Measurements from ENCODE around the gene RANGAP1.

Gene RANGAP1, protein sequence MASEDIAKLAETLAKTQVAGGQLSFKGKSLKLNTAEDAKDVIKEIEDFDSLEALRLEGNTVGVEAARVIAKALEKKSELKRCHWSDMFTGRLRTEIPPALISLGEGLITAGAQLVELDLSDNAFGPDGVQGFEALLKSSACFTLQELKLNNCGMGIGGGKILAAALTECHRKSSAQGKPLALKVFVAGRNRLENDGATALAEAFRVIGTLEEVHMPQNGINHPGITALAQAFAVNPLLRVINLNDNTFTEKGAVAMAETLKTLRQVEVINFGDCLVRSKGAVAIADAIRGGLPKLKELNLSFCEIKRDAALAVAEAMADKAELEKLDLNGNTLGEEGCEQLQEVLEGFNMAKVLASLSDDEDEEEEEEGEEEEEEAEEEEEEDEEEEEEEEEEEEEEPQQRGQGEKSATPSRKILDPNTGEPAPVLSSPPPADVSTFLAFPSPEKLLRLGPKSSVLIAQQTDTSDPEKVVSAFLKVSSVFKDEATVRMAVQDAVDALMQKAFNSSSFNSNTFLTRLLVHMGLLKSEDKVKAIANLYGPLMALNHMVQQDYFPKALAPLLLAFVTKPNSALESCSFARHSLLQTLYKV

DNA sequence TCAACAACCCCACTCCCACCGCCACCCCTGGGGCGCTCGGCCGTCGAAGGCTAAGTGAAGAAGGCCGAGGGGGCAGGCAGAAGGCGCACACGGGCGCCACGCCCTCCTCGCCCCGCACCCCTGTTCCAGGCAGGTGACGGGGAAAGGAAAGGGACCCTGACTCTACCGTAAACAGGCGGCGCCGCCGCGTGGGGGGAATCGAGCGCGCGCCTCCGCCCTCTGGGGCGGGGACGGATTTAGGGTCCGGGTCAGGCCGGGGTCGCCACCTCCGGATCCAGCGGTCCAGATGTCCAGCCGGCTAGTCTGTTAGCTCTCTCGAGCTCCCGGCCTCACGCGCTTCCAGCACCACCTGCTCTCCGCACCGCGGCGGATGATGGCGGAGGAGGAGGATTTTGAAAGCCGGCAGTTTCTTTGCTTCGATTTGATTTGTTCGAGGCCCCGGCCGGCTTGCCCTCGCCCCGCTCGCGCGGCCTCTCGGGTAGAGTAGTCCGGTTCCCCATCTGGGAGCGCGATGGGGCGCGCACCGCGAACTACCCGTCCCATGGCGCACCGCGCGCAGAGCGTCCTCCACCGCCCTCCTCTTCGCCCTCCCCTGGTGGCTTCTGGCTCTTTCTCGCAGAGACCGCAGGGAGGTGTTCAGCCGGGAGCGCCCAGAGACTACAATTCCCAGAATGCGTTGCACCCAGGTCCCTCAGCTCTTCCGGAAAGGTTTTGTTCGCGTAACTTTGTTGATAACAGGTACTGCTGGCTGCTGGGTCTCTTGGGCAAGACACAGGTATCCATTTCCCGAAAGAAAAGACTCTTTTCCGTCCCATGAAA is at the start of gene RANGAP1:
Gene RANGAP1, minus strand, starts transcription at position 368 of the 819 bp plus-strand sequence. CDS start 5,143 bp downstream, outside the sequence.
- DNase-seq (ENCODE audit: low spot score), result peak; percentile 98

DNA sequence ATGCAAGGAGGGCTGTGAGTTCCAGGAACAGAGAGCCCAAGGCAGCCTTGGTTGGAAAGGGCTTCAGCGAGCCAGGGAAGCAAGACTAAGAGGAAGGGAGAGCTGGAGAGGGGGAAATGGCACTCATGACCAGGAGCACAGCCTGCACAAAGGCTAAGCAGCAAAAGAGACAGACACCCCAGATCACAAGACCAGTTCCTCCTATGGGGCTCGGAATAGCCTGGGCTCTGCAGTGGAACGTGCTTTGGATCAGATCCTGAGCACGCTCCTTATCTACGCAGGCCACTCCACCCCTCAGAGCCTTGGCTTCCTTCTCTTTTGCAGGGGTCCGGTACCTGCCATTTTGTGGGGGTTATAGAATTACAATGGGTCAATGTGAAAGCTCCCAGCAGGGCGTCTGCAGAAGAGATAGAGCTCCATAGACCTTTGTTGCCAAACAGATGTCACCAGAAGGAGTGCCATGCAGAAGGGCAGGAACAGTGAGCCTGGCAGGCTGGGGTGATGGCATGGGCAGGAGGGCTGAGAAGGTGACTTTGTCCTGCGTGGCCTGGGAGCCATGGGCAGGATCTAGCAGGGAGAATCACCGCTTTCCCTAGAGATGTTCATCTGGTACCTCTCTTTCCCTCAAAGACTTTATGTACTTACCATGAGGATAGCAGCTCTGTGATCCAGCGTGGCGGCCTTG is 49.1 kb upstream of the RANGAP1 start:
- no peak for DNase-seq (ENCODE audit: low spot score)

DNA sequence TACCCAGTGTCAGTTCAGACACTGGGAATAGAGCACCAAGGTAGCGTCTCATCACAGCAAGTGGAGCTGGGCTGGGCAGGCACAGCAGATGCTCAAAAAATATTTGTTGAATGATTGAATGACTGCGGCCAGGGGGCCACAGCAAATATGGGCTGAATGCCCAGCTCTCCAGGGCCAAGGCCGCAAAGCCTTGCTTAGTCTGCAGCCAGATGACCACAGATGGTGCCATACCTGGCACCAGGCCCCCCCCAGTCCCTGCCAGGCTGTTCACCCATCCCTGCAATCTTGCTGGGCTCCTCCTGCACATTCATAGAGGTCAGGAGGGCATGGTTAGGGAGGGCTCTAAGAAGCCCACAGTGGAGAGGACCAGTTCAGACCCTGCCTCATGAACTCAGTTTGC is 48.2 kb upstream of the RANGAP1 start:
- DNase-seq (ENCODE audit: low spot score), result no peak

DNA sequence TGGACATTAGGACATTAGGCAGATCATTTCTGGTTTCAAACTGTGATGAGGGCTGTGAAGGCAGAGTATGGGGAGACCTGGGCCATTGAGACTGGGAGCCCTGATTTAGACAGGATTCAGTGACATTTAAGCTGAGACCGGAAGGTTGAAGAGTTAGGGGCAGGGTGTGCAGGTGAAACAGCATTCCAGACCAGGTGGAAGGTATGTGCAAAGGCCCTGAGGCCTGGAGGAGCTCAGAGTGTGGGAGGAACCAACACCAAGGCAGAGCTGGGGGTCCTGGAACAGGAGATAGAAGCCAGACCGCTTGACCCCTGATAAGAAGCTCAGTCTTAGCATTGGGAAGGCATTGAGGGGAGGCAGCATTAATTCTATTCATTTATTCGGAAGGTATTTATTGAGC is 47.8 kb upstream of the RANGAP1 start:
- DNase-seq (ENCODE audit: low spot score), result no peak

DNA sequence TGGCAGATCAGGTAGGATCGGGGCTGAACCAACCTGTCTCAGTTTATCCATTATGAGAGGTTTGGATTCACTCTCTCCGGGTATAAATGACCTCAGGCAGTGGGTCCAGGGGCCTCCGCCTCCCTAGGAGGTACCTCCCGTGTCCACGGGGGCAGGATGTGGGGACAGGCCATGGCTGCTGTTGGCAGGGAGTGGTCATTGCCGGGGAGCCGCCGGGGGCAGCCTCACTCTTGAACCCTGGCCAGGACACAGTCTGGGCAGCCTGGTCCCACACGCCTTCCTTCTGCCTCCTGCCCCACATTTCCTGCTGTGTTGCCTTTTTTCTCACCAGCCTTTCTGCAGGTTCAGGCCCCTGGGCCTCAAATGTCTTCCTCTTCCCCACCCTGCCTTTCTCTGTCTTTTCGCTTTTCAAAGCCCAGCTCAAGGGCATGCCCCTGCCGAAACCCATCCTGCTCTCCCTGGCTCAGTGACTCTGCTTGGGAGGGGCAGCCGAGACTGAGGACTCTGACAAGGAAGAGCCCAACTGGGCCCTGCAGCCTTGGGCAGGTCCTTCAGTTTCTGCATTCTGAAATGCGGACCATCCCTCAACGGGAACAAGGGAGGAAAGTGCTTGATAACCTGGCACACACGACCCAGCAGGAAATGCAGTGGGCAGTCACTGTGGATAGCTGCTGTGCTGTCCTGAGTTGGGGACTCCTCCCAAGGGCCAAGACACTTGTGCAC is 46.4 kb upstream of the RANGAP1 start:
- no peak for DNase-seq (ENCODE audit: low spot score)

DNA sequence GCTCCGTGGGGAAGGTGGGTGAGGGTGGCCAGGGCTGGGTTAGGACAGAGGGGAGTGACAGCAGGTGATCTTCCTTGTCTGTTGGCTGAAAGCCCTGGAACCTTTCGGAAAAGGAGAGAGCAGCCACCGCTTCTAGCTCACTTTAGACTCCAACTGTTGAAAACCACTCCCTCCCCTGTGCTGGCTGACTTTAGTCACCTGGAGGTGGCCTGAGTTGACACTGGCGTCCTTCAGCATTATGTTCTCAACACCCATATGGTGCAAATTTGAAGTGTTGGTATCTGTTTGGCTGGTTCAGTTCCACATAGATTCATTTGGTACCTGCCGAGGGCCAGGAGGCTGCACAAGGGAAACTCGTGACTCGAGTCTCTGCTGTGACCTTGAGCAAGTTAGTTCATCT is 44.2 kb upstream of the RANGAP1 start:
- DNase-seq (ENCODE audit: low spot score), result no peak

DNA sequence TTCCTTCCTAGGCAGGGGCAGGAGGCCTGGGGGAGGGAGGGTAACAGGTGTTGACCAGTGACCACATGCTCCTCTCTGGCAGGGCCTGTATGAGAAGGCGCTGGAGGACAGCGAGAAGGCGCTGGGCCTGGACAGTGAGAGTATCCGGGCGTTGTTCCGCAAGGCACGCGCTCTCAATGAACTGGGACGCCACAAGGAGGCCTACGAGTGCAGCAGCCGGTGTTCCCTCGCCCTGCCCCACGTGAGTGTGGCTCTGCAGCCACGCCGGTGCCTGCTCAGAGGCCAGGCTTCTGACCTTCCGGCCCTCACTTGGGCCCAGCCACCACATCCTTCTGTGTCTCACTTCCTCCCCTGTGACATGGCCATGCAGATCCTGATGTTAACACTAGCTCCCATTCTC is 41.1 kb upstream of the RANGAP1 start:
- DNase-seq (ENCODE audit: low spot score), result no peak

DNA sequence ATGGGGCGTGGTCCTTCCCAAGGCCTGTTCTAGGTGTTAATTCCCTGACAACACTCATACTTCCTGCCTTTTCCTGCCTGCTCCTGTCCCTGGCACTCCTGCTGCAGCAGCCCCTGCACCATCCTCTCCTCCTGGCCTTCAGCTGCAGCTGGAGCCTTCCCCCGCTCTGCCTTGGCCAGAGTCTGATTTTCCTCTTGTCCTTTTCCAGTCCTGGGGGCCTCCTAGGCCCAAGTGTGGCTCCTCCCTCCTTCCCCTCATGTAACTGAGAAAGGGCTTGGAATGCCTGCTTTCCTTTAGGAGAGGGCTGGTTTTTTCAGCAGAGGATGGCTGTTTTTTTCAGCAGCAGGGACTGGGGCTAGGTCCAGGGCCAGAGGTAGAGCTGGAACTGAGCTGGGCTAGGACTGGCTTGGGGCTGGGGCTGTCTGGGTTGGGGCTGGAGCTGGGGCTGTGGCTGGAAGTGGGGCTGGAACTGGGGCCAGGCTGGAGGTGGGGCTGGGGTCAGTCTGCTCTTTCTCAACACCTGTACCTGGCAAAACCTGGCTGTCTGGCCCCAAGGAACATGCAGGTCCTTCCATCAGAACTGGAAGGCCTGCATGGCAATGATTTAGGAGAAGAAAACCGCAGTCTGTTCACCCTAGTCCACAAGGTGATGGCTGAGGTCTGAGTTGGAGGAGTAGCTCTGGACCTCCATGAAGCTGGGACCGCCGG is 39.0 kb upstream of the RANGAP1 start:
- no peak for DNase-seq (ENCODE audit: low spot score)

DNA sequence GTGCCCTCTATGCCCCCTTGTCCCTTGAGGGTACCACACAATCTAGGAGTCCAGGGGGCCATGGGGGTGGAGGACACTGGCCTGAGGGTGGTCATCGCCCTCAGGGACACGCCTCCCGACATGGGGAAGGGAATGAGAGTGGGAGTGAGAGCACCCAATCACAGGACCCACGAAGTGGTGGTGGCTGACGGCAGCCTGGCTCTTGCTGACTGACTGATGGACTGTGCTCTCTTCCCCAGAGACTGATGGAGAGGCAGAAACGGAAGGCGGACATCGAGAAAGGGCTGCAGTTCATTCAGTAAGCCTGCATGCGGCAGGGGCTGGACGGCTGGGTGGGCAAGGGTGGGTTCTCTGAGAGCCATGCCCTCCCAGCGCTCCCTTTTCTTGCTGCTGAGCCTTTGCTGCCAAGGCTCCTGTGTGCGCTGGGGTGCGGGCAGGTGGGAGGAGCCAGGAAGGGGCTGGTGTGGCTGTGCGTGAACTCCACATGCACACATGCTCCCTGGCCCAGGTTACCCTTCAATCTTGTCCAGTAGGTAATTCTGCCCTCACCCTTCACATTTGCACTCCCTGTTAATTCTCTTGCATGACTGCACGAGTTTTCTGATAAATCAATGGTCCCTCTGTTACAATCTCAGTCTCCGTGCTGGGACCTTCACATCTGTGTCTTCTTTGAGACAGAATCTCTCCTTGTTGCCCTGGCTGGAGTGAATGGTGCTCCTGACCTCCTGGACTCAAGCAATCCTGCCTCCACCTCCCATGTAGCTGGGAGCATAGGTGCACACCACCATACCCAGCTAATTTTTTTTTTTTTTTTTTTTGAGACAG is 34.6 kb upstream of the RANGAP1 start:
- no peak for DNase-seq (ENCODE audit: low spot score)

DNA sequence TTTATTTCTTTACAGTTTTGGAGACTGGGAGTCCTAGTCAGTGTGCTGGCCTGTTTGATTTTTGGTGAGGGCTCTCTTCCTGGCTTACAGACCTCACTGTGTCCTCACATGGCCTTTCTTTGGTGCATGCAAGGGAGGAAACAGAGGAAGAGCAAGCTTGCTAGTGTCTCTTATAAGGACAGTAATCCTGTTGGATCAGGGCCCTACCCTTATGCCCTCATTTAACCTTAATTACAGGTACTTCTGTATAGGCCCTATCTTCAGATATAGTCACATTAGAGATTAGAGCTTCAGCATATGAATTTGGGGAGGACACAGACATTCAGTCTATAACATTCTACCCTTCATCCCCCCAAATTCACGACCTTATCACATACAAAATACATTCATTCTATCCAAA is 29.6 kb upstream of the RANGAP1 start:
- no peak for DNase-seq (ENCODE audit: low spot score)

DNA sequence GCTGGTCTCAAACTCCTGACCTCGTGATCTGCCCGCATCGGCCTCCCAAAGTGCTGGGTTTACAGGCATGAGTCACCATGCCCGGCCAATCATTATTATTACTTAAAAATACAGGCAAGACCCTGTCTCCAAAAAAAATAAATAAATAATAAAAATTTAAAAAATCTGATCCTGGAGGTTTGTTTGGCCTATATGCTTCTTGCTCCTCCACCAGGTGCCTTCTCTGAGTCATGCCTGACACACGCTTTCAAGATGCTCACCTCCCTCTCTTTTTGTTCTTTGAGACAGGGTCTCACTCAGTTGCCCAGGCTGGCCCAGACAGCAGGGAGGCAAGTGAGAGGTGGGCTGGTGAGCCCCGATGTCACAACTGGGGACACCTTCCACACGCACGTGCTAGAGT is 28.8 kb upstream of the RANGAP1 start:
- DNase-seq (ENCODE audit: low spot score), result no peak

DNA sequence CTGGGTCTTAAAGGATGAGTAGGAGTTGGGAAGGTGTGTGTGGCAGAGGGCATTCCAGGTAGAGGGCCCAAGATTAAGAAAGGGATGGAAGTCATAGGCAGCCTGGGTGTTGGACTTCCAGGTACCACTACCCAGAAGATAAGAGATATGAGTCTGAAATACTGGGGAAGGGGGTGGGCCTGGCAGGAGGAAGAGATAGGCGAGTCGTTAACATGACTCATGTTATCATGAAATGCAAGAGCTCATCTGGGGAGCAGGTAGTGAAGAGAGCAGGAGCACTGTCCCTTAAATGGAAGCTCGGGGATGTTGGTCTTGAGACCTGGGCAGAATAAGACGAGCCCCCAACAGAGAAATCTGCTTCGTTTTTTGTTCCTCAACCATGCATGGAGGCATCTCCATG is 25.5 kb upstream of the RANGAP1 start:
- DNase-seq (ENCODE audit: low spot score), result no peak

DNA sequence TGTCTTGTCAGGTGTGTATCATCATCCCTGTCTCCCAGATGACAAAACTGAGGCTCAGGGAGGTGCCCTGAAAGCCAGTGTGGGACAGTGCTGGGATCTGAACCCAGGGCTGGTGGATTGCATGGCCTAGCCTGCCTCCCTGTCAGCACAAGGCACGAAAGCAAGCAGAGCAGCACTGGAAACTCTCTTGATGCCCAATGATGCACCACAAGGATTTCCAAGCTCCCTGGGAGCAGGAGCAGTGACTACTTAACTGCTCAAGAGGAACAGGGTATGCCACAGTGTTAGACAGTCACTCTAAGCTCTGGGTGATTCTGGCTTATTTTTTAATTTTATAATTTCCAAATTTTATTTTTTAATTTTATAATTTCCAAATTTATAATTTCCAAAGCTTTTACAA is 24.3 kb upstream of the RANGAP1 start:
- DNase-seq (ENCODE audit: low spot score), result no peak

DNA sequence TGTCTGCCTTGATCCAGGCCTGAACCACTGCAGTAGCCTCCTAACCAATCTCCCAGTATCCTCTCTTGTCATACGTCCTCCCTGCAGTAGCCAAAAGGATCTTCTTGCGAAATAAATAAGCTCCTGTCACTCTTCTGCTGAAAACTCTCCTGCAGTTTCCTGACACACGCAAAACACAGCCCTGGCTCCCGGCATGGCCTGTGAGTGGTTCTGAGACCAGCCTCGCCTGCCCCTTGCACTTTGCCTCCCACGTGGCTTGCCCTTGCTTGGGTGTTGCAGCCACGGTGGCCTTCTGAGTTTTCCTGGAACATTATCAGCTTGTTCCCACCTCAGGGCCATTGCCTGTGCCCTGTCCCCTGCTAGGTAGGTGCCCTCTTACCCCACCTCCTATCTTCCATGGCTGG is 22.6 kb upstream of the RANGAP1 start:
- no peak for DNase-seq (ENCODE audit: low spot score)

DNA sequence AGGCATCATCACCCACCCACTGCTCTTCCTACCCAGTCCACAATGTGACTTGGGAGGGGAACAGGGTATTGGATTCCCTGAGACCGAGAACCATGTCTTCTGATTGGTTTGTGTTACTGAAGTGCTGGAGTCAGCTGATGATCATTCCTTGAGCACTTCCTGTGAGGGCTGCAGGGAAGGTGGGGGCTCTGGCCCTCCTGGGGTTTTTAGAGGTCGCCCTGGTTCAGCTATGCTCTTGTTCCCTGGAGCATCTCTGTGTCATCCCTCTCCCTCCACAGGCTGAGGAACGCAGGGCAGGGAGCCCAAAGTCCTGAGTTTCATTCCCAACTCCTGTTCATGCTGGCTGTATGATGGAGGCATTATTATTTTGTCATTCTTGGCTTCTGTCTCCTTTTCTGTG is 22.1 kb upstream of the RANGAP1 start:
- peak; percentile 79 for DNase-seq (ENCODE audit: low spot score)

DNA sequence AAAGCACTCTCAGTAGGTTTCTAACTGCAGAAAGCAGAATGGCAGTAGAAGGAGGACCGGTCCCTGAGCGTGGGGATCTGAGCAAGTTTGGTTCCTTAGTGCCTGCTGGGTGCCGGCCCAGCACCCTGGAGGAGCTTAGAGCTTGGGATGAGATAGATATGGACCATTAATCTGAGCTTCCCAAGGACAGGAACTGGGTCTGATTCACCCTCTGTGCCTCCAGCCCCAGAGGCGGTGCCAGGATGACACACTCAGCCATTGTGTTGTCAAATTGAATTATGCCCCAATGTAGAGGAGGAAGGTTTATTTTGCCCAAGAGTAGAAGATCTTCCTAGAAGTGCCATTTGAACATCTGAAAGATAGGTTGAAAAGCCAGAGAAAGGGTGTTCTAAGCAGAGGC is 19.7 kb upstream of the RANGAP1 start:
- peak; percentile 81 for DNase-seq (ENCODE audit: low spot score)

DNA sequence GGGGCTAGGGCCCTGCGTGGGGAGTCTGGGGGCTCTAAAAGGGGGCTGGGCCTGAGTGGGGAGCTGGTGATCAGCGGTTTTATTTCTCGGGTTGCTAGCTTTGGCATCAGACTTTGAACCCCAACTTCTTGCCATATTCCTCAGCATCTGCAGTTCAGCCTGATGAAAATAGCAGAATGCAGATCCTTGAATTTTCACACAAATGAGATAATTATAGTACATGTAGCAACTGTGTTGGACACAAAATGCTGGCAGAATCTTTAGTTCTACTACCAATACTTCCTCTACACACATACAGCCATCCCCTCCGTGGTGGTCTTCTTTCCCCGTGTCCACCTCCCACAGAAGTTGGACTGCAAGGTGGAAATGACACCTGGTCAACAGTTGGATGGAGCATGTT is 16.8 kb upstream of the RANGAP1 start:
- DNase-seq (ENCODE audit: low spot score), result no peak

DNA sequence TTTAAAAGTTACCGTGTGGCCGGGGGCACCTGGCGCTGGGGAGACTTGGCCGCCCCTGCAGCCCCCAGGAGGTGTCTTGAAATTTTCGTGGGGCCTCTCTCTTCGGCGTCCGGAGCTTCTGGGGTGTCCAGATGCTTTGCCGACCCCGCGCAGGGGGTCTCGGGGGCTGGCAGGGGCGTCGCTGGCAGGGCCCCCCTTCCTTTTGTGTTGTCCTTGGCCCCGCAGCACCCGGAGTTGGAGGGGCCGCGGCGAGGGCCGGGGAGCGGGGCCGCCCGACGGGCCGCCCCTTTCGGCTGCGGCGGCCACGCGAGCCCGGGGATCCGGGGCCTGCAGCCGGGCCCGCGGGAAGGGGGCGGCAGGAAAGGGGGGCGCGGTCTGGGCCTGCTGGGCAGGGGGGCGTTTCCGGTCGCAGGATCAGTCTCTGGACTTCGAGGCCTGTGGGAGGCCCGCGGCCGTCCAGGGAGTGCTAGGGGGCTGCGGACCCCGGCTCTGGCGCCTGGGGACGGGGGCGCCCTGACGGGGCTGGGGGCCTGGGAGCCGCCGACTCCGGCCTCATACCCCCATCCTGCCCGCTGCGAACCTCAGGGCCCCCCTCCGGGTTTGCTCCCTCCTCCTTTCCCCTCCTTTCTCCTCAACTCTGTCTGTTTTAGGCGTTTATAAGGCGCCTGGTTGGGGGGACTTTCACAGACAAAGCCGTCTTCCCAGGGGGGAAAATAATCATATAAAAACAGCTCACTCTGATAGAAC is 16.2 kb upstream of the RANGAP1 start:
- peak; percentile 44 for DNase-seq (ENCODE audit: low spot score)
